Measurements from ENCODE around the gene THEMIS.
"Not testable (repeated sequence)": the region's sequence is repeated elsewhere in the genome, so short reads cannot be mapped to it uniquely, and the experiment has no call there.

THEMIS gene

DNA sequence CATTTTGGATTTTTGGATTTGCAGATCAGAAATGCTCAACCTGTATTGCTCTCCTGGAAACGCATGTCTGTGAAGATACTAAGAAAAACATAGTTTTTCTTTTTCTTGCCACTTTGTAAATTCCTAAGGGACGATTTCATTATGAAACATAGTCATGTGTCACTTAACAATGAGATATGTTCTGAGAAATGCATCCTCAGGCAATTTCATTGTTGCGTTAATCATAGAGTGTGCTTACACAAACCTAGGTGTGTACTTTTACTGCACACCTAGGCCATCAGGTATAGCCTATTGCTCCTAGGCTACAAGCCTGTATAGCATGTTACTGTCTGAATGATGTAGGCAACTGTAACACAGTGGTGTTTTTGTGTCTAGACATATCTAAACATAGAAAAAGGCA is 13.4 kb upstream of the THEMIS start:
- DNase-seq, result no peak

DNA sequence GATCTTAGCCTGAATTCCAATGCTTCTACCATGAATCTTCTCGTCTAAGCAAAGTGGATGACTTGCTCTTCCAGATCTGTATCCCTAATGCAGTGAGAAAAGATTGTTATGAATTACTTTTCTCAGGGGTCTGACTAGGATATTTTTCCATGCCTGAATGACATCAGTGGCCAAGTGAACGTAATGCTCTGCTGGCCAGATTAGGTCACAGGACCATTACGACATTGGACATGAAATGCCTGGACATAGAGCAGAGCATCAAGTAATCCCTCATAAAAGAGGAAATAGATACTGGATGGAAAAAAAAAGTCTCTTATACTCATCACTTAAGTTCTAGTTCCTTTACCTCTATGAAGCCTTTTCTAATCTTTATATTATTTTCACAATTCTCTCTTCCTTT is 12.1 kb upstream of the THEMIS start:
- DNase-seq, result no peak

DNA sequence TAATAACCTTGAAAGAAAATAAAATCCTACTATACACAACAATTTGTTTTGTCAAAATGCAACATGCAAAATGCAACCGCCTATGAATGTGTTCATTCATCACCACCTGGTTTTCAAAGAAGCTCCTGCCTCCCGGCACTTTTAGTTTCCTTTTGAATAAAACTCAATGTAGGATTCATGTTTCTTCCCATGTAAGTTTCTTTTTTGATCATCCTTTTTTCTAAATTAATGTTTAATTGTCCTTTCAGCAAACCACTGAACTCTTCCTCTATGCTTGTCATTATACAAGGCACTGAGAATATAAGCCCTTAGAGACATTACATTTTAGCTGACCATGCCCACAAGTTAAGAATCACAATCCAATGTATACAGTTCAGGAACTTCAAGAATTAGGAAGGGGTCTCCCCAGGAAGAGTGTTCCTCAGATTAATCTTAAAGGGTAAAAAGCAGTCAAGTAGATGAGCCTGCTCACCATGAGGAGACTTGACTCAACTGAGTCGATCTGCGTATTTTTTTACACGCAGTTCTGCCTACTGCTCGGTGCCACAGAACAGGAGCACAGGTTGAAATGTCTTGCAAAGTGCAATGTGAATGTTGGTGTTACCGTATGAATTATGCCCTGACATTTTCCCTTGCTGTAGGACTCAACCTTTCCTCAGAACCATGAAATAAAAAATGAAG is 7.2 kb upstream of the THEMIS start:
- DNase-seq, result no peak

DNA sequence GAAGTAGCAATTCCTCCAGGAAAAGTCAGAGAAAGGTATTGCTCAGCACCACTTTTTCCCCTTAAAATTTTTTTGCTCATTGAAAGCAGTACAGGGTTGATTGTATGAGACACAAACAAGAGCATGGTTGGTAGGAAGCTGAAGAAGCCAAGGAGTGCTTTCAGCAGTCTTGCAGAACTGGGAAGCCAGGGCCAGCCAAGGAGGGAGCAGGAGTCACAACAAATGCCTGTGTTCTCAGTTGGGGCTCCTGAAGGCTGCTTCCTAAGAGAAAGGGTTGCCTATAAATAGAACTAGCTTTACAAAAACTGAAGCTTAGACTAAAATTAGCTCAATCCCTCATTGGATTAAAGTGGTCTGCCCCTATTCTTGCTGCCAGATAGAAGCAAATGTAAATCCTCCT is 3.3 kb upstream of the THEMIS start:
- DNase-seq, result no peak

DNA sequence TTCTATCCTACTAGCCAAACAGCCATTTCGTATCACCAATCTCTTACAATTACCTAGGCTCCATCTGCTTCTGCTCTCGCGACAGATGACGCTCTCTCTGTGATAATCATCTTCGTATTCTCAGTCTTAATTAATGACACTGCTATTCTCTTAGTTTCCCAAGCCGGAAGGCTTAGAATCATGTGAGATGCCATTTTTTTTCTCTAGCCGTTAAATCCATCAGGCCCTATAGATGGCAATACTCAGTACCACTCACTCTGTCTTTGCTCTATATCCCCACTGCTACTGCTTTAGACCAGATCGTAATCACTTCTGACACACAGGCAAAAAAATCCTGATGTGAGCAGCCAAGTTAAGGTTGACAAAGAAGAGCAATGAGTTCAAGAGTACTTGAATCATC is 2.1 kb upstream of the THEMIS start:
- peak; percentile 96 for DNase-seq

DNA sequence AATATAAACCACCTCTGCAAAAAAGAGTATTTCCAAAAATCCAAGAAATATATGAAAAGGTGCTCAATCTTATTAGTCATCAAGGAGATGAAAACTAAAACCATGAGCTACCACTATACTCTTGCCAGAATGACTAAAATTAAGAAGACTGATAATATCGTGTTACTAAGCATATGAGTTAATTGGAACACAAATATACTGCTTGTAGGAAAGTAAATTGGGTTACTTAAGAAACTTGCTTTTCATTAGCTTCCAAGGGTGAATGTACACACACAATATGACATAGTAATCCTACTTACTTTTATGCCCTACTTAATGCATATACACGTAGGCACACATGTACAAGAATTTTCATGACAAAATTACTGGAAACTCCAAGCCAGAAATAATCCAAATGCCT is 3.4 kb downstream of the THEMIS start:
- no peak for DNase-seq

DNA sequence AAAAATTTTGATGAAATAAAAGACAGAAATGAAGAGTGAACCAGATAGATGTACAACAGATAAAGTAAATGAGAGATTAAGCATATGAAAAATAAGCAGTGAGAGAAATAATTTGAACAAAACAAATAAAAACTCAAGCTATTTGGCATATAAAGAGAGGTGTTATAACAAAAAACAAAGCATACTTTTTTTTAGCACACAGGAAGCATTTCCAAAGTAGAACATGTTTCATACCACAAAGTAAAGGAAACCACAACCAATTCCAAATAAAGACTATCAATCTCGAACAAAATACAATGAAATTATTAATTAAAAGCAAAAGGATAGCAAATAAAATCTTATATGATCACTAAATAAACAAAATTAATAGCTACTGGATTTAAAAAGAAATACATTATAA is 6.8 kb downstream of the THEMIS start:
- no peak for DNase-seq

DNA sequence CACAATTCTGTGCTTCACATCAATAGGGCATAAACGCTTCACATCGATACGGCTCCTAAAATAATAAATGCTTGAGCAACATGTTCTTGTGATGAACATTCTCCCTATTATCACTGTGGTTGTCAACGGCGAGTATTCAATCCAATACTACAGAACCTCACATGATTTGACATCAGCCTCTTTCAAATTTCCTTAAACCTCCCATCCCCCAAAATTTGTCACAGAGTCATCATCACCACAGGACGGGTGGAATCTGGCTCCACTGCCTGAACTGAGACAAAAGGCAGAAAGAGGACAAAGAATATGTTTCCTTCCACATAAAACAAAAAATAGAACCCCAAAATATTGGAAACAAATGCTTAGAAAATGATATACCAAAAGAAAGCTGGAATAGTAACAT is 7.3 kb downstream of the THEMIS start:
- no peak for DNase-seq

DNA sequence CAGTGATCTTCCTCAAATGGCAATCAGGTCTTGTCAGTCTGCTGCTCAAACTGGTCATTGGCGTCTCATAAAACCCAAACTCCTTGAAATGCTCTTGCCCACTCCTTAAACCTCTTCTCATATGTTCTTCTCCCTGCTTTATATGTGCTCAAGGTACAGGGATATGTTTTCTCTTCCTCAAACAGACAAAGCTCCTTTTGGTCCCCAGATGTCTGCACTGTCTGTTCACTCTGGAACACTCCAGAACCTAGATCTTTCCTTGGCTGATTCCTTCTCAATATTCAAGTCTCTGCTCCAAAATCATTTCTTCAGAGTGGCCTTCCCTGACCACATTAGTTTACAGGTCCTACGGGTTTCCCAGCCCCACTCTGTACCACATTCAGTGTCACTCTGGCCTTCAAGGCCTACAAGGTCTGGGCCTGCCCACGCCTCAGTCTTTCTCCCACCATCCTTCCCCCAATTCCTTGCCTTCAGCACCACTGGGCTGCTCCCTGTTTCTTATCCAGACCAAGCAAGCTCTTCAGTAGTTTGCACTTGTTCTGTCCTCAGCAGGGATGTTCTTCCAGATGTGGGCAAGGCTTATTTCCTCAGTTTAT is 9.0 kb downstream of the THEMIS start:
- no peak for DNase-seq

DNA sequence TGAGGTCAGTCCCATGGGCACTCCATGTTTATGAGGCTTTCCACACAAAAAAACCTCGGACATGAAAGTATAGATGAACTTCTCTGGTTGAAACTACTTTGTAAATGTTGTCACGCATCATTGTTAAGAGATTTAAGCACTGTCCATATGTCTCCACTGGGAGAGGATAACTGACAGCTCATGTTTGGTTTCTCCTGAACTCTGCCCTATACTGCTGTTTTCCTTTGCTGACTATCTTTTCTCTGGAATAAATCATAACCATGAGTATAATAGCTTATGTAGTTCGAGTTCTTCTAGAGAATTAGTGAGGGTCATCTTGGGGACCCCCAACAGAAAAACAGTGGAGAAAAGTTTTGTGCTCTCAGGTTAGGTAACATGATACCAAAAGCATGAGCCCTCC is 14.3 kb downstream of the THEMIS start:
- no peak for DNase-seq

DNA sequence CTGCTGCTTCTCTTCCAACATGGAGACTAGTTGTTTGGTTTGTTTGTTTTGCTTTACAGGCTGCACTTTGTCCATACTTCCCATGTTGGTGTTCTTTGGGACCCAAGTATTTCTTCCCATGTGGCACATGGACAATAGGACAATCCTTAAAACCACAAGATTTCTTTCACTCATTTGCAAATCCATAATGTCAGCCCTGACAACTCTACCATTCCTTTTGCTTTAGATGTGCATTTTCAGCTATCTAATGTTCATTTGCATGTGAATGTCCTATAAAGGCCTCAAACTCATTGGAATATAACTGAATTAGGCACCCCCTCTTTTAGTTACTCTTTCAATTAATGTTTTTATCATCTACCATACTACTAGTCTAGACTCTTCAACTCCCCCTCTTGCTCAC is 16.7 kb downstream of the THEMIS start:
- DNase-seq, result no peak

DNA sequence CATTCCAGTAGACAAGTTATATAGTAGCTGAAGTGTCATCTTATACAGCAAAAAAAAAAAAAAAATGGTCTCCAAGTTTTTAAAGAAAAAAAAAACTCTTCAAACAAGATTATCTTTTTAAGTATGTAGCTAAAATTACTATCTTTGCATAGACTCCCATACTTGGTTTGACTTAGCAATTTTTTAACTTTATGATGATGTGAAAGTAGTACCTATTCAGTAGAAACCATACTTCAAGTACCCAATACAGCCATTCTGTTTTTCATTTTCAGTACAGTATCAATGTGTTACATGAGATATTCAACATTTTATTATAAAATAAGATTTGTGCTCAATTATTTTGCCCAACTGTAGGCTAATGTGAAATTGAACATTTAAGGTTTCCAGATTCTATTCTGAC is 18.9 kb downstream of the THEMIS start:
- DNase-seq, result not testable (repeated sequence)

DNA sequence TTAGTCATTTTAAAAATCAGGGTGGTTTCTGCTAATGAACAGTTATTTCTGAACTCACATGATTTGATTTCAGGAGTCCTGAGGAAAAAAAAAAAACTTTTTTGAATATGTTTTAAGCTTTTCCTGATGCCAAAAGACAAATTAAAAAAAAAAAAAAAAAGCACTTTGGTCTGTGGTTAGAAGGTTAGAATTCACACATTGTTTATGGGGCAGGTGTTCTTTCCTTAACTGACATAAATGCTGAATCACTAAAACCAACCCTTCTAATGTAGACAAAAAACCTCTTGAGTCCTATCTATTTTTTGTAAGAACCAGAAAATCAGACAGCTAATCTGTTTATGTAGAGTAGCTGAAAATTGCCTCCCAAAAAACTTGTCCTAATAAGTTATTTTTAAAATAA is 20.4 kb downstream of the THEMIS start:
- no peak for DNase-seq

DNA sequence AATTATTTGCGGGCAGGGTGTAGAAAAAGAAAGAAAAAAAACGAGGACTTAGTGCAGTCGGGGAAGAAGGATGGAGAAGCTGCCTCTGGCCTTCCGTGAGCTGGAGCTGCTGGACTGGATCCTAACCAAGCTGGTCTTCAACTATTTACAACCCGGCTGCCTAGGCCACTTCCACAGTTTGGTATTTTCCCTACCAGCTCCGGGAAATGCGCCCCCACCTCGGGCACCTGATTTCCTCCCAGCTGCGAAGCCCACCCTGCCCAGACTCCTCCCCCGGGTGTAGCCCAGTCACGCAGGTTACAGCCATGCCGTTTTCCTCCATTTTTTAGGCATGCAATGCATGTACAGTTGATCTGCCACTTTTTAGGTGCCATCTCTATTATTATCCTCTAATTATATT is 21.2 kb downstream of the THEMIS start:
- peak; percentile 79 for DNase-seq

DNA sequence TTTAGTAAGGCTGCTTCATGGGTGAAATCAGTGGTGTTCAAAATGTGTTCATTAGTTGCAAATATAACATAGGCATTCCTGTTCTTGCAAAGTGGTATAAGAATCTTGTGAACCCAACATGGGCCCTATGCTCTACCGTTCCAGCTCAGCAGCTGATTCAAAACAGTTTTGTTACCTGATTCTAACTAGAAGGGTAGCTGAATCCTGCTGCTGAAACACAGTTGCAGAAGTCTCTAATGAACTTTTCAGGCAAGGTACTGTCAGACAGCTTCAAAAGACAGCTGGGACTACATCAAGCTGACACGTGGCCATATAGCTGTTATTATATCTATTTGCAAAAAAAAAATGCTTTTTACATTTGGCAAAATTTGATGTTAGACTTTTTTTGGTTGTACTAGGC is 22.7 kb downstream of the THEMIS start:
- DNase-seq, result no peak

DNA sequence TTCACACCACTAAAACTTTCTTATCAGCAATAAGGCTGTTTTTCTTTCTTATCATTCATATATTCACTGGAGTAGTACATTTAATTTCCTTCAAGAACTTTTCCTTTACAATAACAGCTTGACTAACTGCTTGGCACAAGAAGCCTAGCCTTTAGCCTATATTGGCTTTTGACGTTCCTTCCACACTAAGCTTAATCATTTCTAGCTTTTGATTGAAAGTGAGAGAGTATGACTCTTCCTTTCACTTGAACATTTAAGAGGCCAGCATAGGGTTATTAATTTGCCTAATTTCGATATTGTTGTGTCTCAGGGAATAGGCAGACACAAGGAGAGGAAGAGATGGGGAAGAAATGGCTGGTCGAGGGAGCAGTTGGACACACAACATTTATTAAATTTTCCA is 23.6 kb downstream of the THEMIS start:
- no peak for DNase-seq

DNA sequence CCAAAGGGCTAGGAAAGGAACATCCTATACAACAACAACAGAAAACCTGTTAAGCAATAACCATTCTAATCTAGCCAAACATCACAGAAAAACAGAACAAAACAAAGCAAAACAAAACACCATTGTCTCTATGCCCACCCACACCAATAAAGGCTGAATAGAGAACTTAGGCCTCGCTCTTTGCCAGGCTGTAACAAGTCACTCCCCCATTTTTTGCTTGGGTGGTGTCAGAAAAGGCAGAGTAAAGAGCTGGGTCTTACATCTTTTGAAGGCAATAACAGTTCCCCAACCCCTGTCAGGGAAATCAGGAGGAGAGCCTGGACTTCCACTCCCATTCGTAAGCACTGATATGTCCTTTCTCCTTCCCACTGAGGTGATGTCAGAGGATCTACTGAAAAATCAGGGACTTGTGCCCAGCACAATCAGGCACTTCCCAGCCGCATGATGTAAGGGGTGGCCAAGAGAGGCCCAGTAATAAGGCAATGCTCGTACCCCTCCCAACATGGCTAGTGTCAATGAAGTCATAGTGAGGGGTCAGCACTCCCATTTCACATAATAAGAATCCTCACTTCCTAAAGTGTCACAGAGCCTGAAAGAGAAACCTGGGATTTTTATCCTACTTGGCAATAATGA is 31.0 kb downstream of the THEMIS start:
- no peak for DNase-seq

DNA sequence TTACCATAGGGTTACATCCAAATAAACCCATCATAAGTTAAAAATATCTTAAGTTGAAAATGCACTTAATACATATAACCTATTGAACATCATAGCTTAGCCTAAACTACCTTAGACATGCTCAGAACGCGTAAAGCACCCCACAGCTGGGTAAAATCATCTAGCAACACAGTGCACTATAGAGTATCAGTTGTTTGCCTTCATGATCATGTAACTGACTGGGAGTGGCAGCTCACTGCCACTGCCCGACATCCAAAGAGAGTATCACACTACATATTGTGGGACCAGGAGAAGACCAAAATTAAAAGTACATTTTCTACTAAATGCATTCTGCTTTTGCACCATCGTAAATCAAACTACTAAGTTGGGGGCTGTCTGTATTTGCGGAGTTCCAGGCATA is 31.7 kb downstream of the THEMIS start:
- DNase-seq, result no peak

DNA sequence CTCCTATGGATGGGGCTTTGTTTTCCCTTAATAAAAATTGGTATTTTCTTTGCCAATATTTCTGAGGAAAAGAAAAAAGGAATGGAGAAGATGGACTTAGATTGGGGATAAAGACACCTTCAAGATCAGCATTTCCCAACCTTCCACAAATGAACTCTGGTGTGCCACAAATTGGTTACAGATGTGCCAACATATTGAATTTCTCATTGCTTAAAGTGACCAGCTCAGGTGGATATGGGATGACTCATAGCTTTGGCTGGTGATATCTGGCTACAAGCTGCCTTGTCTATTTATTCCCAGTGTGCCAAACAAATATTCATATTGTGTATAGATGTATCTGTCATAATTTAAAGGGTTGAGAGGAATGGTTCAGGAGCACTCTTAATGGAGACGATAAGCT is 32.5 kb downstream of the THEMIS start:
- no peak for DNase-seq

DNA sequence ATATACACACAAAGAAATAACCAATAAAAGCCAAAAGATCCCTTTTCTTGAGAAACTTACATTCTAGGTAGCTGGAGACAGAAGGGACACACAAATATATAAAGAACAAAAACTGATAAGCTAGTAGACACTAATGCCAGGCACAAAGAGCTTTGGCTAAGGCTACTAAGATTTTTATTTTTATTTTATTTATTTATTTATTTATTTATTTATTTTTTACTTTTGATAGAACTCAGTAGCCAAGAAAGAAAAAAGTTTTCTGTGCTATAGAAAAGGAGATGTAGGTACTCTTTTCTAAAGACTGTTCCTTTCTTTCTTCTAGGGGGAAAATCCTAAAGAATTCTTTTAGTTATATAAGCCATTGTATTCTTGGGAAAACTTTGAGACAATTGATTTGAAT is 34.1 kb downstream of the THEMIS start:
- no peak for DNase-seq

DNA sequence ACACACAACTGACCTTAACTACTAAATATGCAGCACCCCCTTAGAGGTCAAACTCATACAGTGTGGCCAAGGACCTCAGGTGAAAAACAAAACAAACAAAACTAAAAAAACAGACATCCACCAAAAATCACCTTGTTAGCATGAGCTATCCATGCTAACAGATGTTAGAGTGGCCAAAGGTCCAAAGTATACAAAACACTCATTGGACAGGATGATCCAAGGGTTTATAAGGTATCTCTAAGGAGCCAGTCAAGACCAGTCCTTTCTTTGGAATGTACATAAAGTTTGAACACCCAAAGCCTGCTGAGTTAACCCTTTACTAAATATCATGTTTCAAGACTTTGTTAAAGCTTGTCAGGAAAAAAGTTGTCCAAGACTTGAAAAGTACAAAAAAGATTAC is 35.8 kb downstream of the THEMIS start:
- DNase-seq, result no peak

DNA sequence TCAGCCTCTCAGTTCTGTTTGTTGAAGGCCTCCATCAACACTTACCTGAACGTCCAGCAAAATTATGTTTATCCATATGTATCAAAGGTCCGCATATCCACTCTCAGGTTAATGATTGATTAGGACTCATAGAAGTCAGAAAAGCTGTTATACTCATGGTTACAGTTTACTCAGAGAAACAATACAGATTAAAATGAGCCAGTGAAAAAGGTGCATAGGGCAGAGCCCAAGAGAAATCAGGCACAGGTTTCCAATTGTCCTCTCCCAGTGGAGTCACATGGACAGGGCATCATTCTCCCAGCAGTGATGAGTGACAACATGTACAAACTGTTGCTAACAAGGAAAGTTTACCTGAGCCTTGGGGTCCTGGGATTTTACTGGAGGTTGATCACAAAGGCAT is 36.2 kb downstream of the THEMIS start:
- no peak for DNase-seq

DNA sequence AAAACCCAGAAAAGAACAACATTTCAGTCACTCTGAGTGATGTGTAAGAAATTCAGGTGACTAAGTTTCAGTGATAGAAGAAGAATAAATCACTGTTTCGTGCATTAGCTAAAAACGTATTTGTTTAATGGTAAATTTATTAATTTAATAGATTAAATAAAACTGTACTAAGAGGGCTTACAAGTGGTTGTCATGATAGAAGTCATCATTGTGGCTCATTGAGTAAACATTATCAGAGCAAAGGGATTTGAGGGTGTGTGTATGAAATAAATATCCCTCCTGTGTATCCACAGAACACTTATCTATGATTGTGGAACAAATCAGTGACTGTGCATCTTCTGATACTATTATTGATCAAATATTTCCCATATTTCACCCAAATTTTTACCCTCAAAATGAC is 40.1 kb downstream of the THEMIS start:
- no peak for DNase-seq

DNA sequence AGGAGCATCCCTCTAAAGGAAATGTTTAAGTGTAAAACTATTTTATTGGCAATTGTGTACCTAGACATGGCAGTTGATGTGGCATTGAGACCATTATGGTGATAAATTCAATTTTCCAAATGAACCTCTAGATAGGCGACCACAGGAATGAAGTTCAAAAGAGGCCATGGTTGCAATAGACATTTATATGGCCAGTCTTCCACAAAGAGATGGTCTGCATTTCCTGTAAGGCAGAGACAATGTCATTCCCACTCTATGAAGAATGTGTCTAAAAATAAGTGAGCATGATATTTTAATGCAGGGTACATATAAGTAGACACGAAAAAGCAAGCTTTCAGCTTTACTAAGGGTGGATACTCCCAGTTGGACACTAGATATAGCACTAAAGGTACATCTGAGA is 40.9 kb downstream of the THEMIS start:
- no peak for DNase-seq
